Head of caudate nucleus (tissue), 42 donors: ENCODE results near the gene CRACR2A.

ENCODE experiments used
- DNase-seq, 42 donors: peaks; one replicate each; pipeline versions ENCODE4 v3.0.0 to v3.0.0-alpha.2; 2020 to 2021; ENCODE audit warnings: mixed read lengths in 7 of 42
- intact Hi-C: fragments of 100-400 bp; cut with DNase I; formaldehyde crosslinking; loops from one replicate; pipeline ENCODE4 v1.15.0; 2022

CRACR2A gene

GRCh38 chr12:3728686-3729085 lies 24.2 kb downstream of the CRACR2A start:
- intact Hi-C loops = no loop called here
- peak in 1 of 42 donors; percentile 2 for DNase-seq

GRCh38 chr12:3727877-3728632 lies 24.9 kb downstream of the CRACR2A start:
- no peak for DNase-seq
- intact Hi-C loops = no loop called here

- intact Hi-C loops = no loop called here
- DNase-seq = no peak
Measured at GRCh38 chr12:3727354-3727753, 25.6 kb downstream of the CRACR2A start.

- intact Hi-C loops = no loop called here
- DNase-seq = no peak
Measured at GRCh38 chr12:3726456-3726855, 26.5 kb downstream of the CRACR2A start.

GRCh38 chr12:3725388-3726115 lies 27.4 kb downstream of the CRACR2A start:
- no peak for DNase-seq
- intact Hi-C loops = no loop called here

GRCh38 chr12:3723916-3724805 lies 28.7 kb downstream of the CRACR2A start:
- intact Hi-C loops = no loop called here
- no peak for DNase-seq

- no peak for DNase-seq
- intact Hi-C loops = no loop called here
Measured at GRCh38 chr12:3722368-3722767, 30.5 kb downstream of the CRACR2A start.

- intact Hi-C loops = no loop called here
- no peak for DNase-seq
Measured at GRCh38 chr12:3720772-3721171, 32.1 kb downstream of the CRACR2A start.

GRCh38 chr12:3718100-3718499 lies 34.8 kb downstream of the CRACR2A start:
- intact Hi-C loops = no loop called here
- DNase-seq = peak in 1 of 42 donors; percentile 38

- intact Hi-C loops = no loop called here
- DNase-seq = no peak
Measured at GRCh38 chr12:3717283-3717898, 35.5 kb downstream of the CRACR2A start.

GRCh38 chr12:3715999-3716398 lies 36.9 kb downstream of the CRACR2A start:
- intact Hi-C loops = no loop called here

GRCh38 chr12:3713947-3714346 lies 39.0 kb downstream of the CRACR2A start:
- no peak for DNase-seq

More at GRCh38 chr12:3715999-3716398, 36.9 kb downstream of the CRACR2A start:
- DNase-seq = no peak

GRCh38 chr12:3713483-3713882 lies 39.4 kb downstream of the CRACR2A start:
- intact Hi-C loops = no loop called here
- DNase-seq = no peak

More at GRCh38 chr12:3713947-3714346, 39.0 kb downstream of the CRACR2A start:
- intact Hi-C loops = no loop called here

GRCh38 chr12:3712209-3712992 lies 40.5 kb downstream of the CRACR2A start:
- DNase-seq = no peak
- intact Hi-C loops = no loop called here

- intact Hi-C loops = no loop called here
- DNase-seq = no peak
Measured at GRCh38 chr12:3705354-3705675, 47.6 kb downstream of the CRACR2A start.

GRCh38 chr12:3704512-3705353 lies 48.2 kb downstream of the CRACR2A start:
- no peak for DNase-seq
- intact Hi-C loops = no loop called here

GRCh38 chr12:3700861-3701260 lies 52.0 kb downstream of the CRACR2A start:
- intact Hi-C loops = no loop called here
- no peak for DNase-seq
